NCI-H460 (cell line): ENCODE measurements around the gene HSPA12B. TPM values are rescaled to one million over a fixed set of nuclear protein-coding genes. Genes with fewer than 3 reads are reported as not detected.

Experiments
- DNase-seq: peaks from one replicate; pipeline ENCODE4 v3.0.0-alpha.2; 2016; ENCODE audit warnings: low read depth; ENCODE audit errors: extremely low read depth
- total RNA-seq: library from RNA; depleted of rRNA; stranded (reverse); fragments of >200 nt; shearing (Covaris generic); gene quantifications from 2 replicates; pipeline ENCODE4 v1.2.3, GENCODE V29; 2014

Gene HSPA12B
- total RNA-seq, 1 experiment from 2014 or later = not detected

- no peak for DNase-seq
Observed at GRCh38 chr20:3765171-3765882, 32.8 kb downstream of the HSPA12B start.

- no peak for DNase-seq
Observed at GRCh38 chr20:3766422-3767109, 34.1 kb downstream of the HSPA12B start.

DNA sequence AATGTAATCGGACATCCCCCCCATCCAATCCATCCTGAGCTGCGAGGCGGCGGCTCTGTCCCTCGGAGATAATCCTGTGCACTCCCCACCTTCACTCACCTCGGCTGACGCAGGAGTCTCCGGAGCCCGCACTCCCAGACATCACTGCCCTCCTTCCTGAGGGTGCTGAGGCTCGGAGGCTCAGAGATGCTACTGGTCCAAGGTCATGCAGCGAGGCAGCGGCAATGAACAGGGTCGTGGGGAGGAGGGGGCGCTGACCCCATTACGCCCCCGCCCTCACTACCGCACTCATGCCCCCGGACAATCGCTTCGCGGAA lies 34.6 kb downstream of the HSPA12B start:
- no peak for DNase-seq

DNA sequence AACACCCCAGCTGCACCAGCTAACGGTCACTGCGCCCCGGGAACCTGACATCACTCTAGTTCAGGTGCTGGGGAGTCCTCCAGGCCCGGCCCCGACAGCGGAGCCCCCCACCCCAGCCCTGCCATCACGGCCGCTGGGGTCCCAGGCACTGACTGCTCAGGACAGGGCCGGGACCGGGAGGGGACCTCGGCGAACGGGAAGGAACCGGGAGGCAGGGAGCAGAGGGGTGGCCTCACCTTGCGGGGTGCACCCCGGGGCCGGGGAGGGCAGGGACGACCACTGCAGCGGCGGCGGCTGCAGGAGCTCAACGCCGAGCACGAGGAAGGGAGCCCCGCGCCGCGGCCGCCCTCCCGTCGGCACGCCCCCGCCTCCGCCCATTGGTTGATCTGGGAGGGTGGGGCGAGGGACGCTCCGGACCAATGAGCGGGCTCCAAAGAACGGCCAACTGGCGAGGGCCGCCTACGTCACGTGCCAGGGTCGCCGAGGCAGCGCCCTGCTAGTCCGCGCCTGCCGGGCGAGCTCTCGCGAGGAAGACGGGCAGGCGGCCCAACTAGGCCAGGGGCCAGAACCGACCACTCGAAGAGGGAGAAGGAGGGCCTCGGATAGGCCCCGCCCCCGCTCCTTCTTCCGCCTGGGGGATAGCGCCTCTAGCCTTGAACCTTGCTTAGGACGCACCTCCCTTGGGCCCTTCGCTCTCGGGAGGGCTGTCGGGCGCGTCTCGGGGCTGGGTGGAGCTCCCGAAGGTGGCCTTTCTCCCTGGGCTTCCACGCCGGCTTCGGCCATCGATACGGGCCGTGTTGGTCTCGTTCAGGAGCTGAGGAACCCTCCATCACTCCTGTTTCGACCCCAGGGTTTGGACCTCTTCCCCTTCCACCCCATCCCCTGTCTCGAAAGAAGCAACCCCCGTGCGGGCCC lies 35.2 kb downstream of the HSPA12B start, which contains the start of gene ADISSP:
Gene ADISSP, minus strand, starts transcription at position 327 of the 915 bp plus-strand sequence. CDS start 7,653 bp downstream, outside the sequence.
- peak; percentile 98 for DNase-seq

DNA sequence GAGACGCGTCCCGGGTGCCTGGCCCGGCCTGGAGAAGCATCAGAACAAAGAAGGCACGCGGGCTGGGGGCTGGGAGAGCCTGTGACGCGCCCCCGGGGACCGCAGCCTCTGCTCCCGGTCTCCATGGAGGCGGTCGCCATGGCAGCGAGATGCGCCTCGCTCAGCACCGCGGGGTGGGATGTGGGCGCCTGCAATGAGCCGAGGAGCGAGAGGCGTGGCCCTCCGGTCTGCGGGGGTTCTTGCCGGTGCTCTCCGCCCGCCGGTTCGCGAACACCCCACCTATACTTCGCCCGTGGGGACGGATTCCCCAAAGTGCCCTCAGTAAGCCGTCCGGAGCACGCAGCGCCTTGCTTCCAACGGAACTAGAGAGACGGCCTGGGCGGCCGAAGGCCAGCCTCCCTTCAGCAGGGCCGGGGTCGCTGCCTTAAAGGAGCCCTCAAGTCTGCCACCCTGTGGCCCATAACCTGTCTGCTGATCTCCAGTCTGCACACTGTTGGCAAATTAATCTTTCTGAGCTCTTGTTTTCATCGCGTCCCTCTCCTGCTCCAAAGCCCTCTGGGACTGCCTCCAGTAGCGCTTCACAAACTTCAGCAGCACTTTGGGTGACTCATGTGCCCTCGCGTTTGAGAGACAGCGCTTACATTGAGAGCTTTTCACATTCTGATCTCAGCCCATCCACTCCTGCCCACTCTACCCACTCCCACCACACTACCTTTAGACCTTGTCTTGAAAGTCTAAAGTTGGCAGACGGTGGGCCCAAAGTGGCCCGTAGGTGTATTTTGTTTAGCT lies 36.1 kb downstream of the HSPA12B start:
- DNase-seq = peak; percentile 53

DNA sequence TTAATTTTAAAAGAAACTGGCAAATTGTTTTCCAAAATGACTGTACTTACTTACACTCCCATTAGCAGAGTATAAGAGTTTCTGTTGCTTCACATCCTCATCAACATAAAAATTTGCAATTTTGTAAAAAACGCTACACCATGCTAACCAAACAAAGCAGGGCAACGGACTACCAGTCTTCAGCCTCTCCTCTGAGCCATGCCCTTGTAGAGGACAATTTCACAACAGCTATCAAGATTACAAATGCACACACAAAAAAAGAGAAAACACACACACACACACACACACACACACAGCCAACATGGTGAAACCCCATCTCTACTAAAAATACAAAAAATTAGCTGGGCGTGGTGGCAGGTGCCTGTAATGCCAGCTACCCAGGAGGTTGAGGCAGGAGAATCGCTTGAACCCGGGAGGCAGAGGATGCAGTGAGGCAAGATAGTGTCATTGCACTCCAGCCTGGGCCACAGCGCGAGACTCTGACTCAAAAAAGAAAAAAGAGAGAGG lies 39.1 kb downstream of the HSPA12B start:
- no peak for DNase-seq

GRCh38 chr20:3775457-3776108 lies 43.1 kb downstream of the HSPA12B start:
- DNase-seq = no peak

- no peak for DNase-seq
Observed at GRCh38 chr20:3777381-3777715, 44.9 kb downstream of the HSPA12B start.

DNA sequence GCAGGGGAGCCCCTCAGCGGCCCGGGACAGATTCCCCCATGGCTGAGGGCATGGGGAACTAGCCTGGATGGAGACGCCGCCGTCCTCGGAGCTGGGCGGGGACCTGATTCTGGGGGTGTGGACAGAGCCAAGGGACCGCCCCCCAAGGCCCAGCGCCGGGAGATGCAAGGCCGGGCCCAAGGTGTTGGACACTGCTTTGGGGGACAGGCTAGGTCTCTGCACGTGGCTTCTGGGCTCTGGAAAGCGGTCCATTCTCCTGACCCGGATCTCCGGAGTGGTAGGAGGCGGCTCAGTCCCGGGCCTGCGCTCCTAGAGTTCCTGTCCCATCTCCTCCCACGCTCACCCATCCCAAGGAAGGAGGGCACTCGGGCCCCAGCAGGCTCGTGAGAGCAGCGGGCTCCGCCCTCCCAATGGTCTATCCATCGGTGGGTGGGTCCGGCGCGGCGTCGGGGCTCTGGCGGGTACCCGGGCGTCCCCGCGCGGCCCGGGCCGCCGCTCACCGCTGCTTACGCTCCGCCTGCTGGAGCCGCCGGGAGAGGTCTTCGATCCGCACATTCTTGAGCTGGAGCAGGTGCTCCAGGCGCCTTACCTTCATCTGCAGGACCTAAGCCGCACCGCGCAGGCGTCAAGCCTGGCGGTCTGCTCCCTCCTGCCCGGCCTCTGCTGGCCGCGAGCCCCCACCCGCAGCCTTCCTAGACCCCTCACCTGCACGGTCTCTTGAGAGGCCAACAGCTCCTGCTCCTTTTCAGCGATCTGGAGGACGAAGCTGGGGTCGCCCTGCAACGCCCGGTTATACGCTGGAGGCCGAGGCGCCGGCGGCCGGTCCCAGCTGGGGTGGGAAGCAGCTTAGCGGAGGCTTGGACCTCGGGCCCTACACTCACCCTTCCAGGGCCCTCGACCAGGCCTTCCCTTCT lies 45.5 kb downstream of the HSPA12B start:
- no peak for DNase-seq

- no peak for DNase-seq
Observed at GRCh38 chr20:3778976-3779375, 46.5 kb downstream of the HSPA12B start.

- DNase-seq = peak; percentile 96
Observed at GRCh38 chr20:3781153-3781910, 48.8 kb downstream of the HSPA12B start, which contains the start of gene SPEF1. SPEF1 (minus strand) TSS chr20:3781448; CDS start chr20:3781287, 161 bp downstream.

GRCh38 chr20:3782597-3782996 lies 50.1 kb downstream of the HSPA12B start:
- DNase-seq = no peak

GRCh38 chr20:3783068-3783489 lies 50.6 kb downstream of the HSPA12B start:
- DNase-seq = no peak

DNA sequence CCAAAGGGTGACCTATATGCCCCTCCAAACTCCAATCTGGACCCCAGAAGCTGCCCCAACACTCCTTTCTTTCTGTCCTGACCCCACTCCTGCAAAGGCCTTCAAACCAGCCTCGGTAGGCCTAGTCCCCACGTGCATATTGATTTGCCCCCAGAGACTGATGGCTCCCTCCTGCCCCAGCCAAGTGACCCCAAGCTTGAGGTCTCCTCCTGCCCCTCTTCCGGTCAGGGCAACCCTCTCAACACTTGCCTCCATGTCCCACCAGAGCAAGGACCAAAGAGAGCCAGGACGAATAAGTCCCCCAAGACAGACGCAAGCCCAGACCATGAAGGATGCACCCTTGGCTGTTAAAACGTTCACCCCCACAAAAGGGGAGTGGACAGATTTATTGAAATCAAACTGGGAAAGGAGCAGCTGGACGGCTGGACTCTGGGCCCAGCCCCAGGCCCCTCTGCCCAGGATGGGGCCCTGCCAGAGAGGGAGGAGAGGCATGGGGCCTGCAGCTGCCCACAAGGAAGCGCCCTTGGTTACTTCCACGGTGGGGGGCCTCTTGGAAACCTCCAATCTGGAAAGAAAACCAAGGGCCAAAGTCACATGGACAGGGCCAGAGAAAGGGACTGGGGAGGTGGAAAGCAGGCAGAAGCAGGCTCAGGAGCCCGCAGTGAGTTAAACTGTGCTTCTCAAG lies 51.2 kb downstream of the HSPA12B start:
- DNase-seq = no peak

- no peak for DNase-seq
Observed at GRCh38 chr20:3784216-3784853, 51.9 kb downstream of the HSPA12B start.

GRCh38 chr20:3784863-3785239 lies 52.4 kb downstream of the HSPA12B start:
- no peak for DNase-seq
